AG10803 (cell line): ENCODE data around the gene MCF2.

Source experiments
- DNase-seq: peaks from one replicate; pipeline ENCODE4 v3.0.0; 2010; ENCODE audit warnings: low read depth
- H3K4me3 ChIP-seq: 2 replicates; pipeline ENCODE4 v1.5.1; 2011; ENCODE audit warnings: mild to moderate bottlenecking, low read length, control low read depth
- TF ChIP-seq, protein P1 (sequence below): conservative IDR thresholded peaks from 2 replicates; pipeline ENCODE4 v1.5.1; 2011; ENCODE audit warnings: mild to moderate bottlenecking, low read length, control low read depth, inconsistent platforms

Gene MCF2

DNA sequence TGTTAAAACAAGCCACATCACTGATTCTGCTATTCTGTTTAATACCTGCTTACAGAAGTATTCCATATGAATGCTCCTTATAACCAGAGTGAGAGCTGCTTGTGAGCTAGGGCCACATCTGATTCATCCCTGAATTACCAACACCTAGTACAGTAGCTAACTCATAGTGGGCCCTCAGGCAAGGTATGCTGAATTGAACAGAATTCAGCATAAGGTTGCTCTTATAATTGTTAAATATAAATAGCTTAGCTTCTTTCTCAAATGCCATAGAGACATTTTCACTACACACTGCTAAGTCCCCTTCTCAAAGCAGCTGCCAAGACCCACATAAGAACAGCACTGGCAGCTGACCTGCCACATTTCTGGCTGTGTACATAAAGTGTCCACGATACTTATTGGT, 27.0 kb upstream of the MCF2 start:
- H3K4me3 ChIP-seq, result no peak overlapping the region
- TF ChIP-seq, protein P1, sequence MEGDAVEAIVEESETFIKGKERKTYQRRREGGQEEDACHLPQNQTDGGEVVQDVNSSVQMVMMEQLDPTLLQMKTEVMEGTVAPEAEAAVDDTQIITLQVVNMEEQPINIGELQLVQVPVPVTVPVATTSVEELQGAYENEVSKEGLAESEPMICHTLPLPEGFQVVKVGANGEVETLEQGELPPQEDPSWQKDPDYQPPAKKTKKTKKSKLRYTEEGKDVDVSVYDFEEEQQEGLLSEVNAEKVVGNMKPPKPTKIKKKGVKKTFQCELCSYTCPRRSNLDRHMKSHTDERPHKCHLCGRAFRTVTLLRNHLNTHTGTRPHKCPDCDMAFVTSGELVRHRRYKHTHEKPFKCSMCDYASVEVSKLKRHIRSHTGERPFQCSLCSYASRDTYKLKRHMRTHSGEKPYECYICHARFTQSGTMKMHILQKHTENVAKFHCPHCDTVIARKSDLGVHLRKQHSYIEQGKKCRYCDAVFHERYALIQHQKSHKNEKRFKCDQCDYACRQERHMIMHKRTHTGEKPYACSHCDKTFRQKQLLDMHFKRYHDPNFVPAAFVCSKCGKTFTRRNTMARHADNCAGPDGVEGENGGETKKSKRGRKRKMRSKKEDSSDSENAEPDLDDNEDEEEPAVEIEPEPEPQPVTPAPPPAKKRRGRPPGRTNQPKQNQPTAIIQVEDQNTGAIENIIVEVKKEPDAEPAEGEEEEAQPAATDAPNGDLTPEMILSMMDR, result no peak
- DNase-seq, result no peak

DNA sequence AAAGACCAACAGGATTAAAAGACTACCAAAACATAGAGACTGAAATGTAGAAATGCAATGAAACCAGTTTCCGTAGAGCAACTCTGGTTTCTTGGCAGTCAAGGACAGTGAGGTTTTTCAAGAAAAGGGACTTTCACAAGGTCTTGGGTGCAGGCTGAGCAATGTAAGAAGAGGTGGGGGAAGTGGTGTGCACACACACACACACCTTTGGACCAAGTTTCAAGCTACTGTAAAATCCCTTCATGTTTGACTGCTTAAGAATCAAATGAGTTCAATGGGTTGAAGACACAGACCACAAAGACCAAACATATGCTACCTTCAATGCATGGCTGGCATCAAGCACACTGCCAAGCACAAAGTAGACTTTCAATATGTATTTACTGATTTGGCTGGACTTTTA, 17.8 kb upstream of the MCF2 start:
- TF ChIP-seq, protein P1, result no peak
- DNase-seq, result no peak
- H3K4me3 ChIP-seq, result no peak overlapping the region

DNA sequence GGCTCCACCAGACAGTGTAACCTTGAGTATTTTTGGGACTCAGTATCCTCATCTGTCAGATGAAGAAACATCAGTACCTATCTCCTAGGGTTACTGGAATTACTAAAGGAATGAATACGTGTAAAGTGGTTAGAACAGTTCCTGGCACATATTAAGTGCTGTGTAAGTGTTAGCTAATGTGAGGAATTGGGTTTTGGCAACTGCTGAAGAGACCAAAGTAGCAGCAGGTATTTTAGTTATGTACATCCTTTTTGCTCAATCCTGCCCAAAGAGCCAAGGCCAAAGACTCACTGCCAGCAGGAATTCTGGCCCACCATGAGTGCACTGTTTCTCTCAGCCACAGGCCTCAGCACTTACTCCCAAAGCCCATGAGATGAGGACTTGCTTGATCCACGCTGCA, 16.7 kb upstream of the MCF2 start:
- TF ChIP-seq, protein P1, result no peak
- peak; percentile 60 for DNase-seq
- no peak overlapping the region for H3K4me3 ChIP-seq

DNA sequence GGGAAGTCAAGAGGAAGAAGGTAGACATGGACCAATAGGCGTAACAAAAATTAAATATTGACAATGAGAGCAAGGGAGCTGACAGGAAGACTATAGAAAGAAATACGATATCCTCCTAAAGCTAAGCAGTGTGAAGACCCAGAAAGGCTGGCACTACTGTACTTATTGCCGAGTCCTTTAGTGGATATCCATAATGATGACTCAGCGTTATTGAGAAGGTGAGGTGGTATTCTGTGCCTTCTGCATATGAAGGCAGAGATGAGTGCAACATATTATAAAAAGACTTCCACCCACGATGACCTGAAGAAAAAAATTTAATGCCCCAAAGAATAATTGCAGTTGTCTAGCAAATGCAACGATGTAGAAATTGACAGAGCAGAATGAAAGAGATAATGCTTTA, 13.0 kb upstream of the MCF2 start:
- no peak overlapping the region for H3K4me3 ChIP-seq
- TF ChIP-seq, protein P1, result no peak
- DNase-seq, result no peak

DNA sequence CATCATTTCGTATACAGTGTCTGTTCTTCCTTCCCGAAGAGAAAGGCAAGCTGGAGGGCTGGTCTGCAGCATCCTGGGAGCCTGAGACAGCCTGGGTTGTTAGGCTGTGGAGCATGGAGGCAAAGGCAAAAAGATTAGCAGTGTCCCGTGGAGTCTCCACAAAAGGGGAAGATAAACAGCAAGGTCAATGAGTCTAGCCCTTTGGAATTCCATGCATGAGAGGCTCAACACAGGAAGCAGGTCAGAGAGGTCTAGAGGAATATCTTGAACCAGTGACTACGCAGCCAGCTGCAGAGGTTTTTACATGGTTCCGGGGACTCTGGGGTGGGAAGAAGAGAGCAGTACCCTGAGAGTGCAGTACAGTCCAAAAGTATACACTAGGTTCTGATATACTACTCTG, 12.2 kb upstream of the MCF2 start:
- TF ChIP-seq, protein P1, result no peak
- peak; percentile 43 for DNase-seq
- H3K4me3 ChIP-seq, result no peak overlapping the region

DNA sequence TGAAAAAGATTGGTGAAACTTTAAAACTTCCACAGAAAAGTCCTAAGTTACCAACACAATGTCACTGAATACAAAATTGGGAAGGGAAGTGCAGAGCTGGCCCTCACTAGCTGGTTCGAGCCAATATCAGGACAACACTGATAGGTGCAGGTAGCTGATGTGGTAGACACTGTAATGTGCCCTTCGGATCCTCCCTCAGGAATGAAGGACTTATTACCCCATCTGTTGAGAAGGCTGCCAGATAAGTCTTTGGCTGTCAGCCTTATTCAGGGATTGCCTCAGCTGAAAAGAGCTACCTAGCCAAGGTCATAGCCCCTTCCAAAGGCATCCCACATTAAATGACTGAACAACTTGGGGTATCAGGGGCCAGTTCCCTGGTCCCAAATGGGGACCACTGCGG, 5.3 kb downstream of the MCF2 start:
- no peak for DNase-seq
- TF ChIP-seq, protein P1, result no peak
- no peak overlapping the region for H3K4me3 ChIP-seq

DNA sequence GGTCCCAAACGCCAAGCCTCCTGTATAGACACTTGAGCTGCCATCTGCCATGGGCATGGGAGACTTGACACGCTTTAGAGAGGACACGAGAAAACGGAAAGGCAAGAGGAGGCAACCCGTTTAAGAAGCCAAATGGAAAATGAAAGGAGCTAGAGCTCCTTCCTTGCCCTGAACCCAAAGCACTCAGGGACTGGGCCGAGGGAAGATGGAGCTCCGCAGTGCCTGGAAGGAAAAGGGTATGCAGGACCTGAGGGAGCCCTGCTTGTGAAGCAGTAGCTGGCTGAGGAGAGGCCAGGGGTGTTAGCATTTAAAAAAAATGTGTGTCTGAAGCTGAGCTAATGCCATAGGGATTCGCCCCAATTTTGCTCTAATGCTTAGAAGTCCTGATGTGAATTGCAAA, 15.1 kb downstream of the MCF2 start:
- no peak for DNase-seq
- TF ChIP-seq, protein P1, result no peak
- H3K4me3 ChIP-seq, result peak overlapping the region; percentile 48
